ENCODE results near the gene WTAP.

- TF ChIP-seq SP1 (IDR thresholded peaks at IDR 0.05) (no peak), ELF4 (IDR thresholded peaks at IDR 0.05) (no peak), PKNOX1 (IDR thresholded peaks at IDR 0.05) (no peak), CTBP1 (IDR thresholded peaks at IDR 0.05; ENCODE audit: borderline replicate concordance) (no peak), NFRKB (IDR thresholded peaks at IDR 0.05) (no peak), SUZ12 (IDR thresholded peaks at IDR 0.05) (no peak), LEF1 (IDR thresholded peaks at IDR 0.05; ENCODE audit: borderline replicate concordance) (no peak), ARNT (IDR thresholded peaks at IDR 0.05) (no peak), FOXM1 (IDR thresholded peaks at IDR 0.05; ENCODE audit: borderline replicate concordance) (no peak), FOXA1 (IDR thresholded peaks at IDR 0.05) (no peak), L3MBTL2 (conservative IDR thresholded peaks at IDR 0.05) (no peak), HDGF (IDR thresholded peaks at IDR 0.05; ENCODE audit: borderline replicate concordance) (no peak), ZNF384 (IDR thresholded peaks at IDR 0.05) (no peak), TARDBP (IDR thresholded peaks at IDR 0.05) (no peak)
Measured at GRCh38 chr6:159678574-159678973, 48.7 kb upstream of the WTAP start.
